Activated T-cell treated with anti-CD3 and anti-CD28 coated beads, Interleukin-2, amount 50 U/mL, for 72 hours (primary cell): Measurements from ENCODE around the gene EPHA2. TPM values are rescaled to one million over a fixed set of nuclear protein-coding genes. Genes with fewer than 3 reads are reported as not detected.

Source experiments
- ATAC-seq, 2 donors: fragments of 150-1000 bp; cut with Tn5 transposase; replicated peaks in 1 of 2; 2 replicates each; pipeline ENCODE4 v1.10.0; 2021; ENCODE audit warnings: moderate library complexity in 2 of 2, mild to moderate bottlenecking in 1 of 2
- DNase-seq, 2 donors: peaks; one replicate each; pipeline ENCODE4 v3.0.0; 2021 to 2022; ENCODE audit warnings: mixed read lengths in 1 of 2
- H3K27ac Mint-ChIP-seq: one replicate; pipeline ENCODE4 v1.8.0; 2022; ENCODE audit warnings: mild to moderate bottlenecking, moderate library complexity, mixed read lengths
- H3K27me3 Mint-ChIP-seq: one replicate; pipeline ENCODE4 v1.8.0; 2022; ENCODE audit warnings: low read depth, mixed read lengths
- H3K36me3 Mint-ChIP-seq, 2 donors: one replicate each; pipeline ENCODE4 v1.8.0; 2022; ENCODE audit warnings: mixed read lengths in 2 of 2, mild to moderate bottlenecking in 1 of 2; ENCODE audit not compliant: insufficient read depth in 2 of 2
- H3K4me1 Mint-ChIP-seq: one replicate; pipeline ENCODE4 v1.8.0; 2022; ENCODE audit warnings: low read depth, mixed read lengths
- H3K4me3 Mint-ChIP-seq, 2 donors: one replicate each; pipeline ENCODE4 v1.8.0; 2022; ENCODE audit warnings: mild to moderate bottlenecking in 2 of 2, mixed read lengths in 2 of 2, moderate library complexity in 2 of 2
- H3K9me3 Mint-ChIP-seq, 2 donors: one replicate each; pipeline ENCODE4 v1.8.0; 2022; ENCODE audit warnings: mixed read lengths in 2 of 2
- total RNA-seq, 2 donors: library from RNA; stranded (reverse); gene quantifications; one replicate each; pipeline ENCODE4 v1.2.3, GENCODE V29; 2022

Gene EPHA2
- total RNA-seq, 2 donors from 2014 or later, result 0.43 TPM; not detected in 1

- Mint-ChIP-seq H3K4me1 (peaks cover 6% of the 10 kb centered on the region), H3K27me3 (no peaks in the 10 kb centered on the region), H3K27ac (no peak overlapping the region), H3K9me3 (no peaks in the 10 kb centered on the region), H3K36me3 (no peaks in the 10 kb centered on the region), H3K4me3 (no peak overlapping the region)
- ATAC-seq (peak; percentile 45 to 55), DNase-seq (peak; percentile 70 to 73)
These were observed 73.4 kb downstream of the EPHA2 start for GRCh38 chr1:16082283-16083038.

GRCh38 chr1:16081636-16082035 is 74.2 kb downstream of the EPHA2 start:
- H3K27me3 Mint-ChIP-seq, result no peaks in the 10 kb centered on the region
- ATAC-seq (no peak), DNase-seq (no peak)
- no peak overlapping the region for H3K4me3 Mint-ChIP-seq
- H3K36me3 Mint-ChIP-seq, result no peaks in the 10 kb centered on the region
- H3K27ac Mint-ChIP-seq, result no peak overlapping the region
- peaks cover 6% of the 10 kb centered on the region for H3K4me1 Mint-ChIP-seq
- H3K9me3 Mint-ChIP-seq, result no peaks in the 10 kb centered on the region

GRCh38 chr1:16080422-16081150 is 75.3 kb downstream of the EPHA2 start:
- Mint-ChIP-seq H3K27ac (no peak overlapping the region), H3K4me1 (peaks cover 6% of the 10 kb centered on the region), H3K9me3 (no peaks in the 10 kb centered on the region), H3K4me3 (no peak overlapping the region), H3K27me3 (no peaks in the 10 kb centered on the region), H3K36me3 (no peaks in the 10 kb centered on the region)
- ATAC-seq, result no peak
- no peak for DNase-seq

- Mint-ChIP-seq H3K27me3 (peaks cover 6% of the 10 kb centered on the region), H3K4me3 (peak overlapping the region; percentile 67 to 86), H3K36me3 (no peaks in the 10 kb centered on the region), H3K27ac (no peak overlapping the region), H3K4me1 (peaks cover 6% of the 10 kb centered on the region), H3K9me3 (no peaks in the 10 kb centered on the region)
- DNase-seq (peak; percentile 61 to 77), ATAC-seq (peak; percentile 78 to 87)
These were observed 76.8 kb downstream of the EPHA2 start for GRCh38 chr1:16078925-16079656.

- Mint-ChIP-seq H3K36me3 (no peaks in the 10 kb centered on the region), H3K27me3 (peaks cover 12% of the 10 kb centered on the region), H3K4me1 (peaks cover 6% of the 10 kb centered on the region), H3K9me3 (no peaks in the 10 kb centered on the region), H3K27ac (peak overlapping the region; percentile 7), H3K4me3 (no peak overlapping the region)
- ATAC-seq, result no peak
- DNase-seq, result no peak
These were observed 78.2 kb downstream of the EPHA2 start for GRCh38 chr1:16077406-16078245.

DNA sequence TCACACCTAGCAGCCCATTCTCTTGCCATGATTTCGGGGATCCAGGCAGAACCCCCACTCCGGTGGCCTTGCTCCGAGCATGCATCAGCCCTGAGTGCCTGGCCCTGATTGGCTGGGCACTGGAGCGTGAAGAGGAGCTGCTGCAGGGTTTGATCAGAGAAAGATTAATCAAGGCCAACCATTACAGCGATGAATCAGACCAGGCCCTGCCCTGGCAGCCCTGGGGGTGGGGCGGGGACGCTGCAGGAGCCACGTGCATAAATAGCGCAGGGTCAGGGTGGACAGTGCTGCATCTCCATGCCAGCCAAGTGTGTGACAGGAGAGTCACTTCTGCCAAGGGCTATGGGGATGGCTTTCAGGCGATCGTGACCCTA is 79.0 kb downstream of the EPHA2 start:
- Mint-ChIP-seq H3K36me3 (no peaks in the 10 kb centered on the region), H3K27ac (peak overlapping the region; percentile 7), H3K27me3 (peaks cover 12% of the 10 kb centered on the region)

DNA sequence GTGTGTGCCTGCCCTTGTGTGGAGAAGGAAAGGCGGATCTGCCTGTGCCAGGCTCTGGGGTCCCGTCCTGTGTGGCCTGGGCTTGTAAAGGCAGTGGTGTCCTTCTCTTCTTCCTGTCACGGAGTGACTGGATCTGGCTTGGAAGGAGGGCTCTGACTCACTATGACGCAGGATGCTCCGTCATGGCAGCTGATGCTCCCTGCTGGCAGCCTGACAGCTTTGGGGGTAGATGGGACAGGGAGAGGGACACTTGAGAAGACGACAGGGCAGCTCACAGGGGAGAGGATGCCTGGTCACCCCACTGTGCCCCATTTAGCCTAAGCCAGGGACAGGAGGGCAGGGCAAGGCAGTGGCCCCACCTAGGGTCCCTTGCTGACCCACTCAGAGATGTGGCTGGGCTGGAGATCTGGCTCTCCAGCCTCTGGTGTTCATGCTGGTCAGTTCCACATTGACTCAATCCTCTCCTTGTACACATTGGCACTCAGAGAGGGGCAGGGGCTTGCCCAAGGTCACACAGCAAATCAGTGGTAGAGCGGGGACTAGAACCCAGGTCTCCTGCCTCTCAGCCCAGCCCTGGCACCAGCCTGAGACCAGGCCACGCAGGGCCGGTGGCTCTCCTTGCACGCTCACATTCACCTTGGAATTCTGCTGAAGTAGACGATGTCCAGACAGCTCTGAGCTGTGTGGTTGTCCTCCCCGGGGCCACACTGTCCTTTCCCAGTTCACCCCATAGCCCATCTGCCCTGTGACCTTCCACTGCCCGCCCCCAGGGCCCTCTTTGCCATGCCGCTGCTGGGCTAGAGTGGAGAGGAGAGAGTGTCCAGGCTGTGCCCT is 79.6 kb downstream of the EPHA2 start:
- ATAC-seq, result no peak
- Mint-ChIP-seq H3K27me3 (peaks cover 12% of the 10 kb centered on the region), H3K27ac (no peak overlapping the region), H3K4me1 (peaks cover 6% of the 10 kb centered on the region), H3K4me3 (no peak overlapping the region), H3K36me3 (no peaks in the 10 kb centered on the region), H3K9me3 (no peaks in the 10 kb centered on the region)
- no peak for DNase-seq

More for the DNA sequence above, 79.0 kb downstream of the EPHA2 start:
- ATAC-seq, result no peak
- Mint-ChIP-seq H3K4me1 (peaks cover 6% of the 10 kb centered on the region), H3K4me3 (no peak overlapping the region), H3K9me3 (no peaks in the 10 kb centered on the region)
- no peak for DNase-seq

GRCh38 chr1:16075337-16076030 is 80.4 kb downstream of the EPHA2 start:
- no peak overlapping the region for H3K4me3 Mint-ChIP-seq
- DNase-seq (no peak), ATAC-seq (no peak)
- H3K36me3 Mint-ChIP-seq, result no peaks in the 10 kb centered on the region
- H3K9me3 Mint-ChIP-seq, result no peaks in the 10 kb centered on the region
- H3K27me3 Mint-ChIP-seq, result peaks cover 12% of the 10 kb centered on the region
- no peak overlapping the region for H3K27ac Mint-ChIP-seq
- H3K4me1 Mint-ChIP-seq, result peaks cover 6% of the 10 kb centered on the region

Other genes starting within 250 kb of the EPHA2 start
- gene ZBTB17, start 180.0 kb downstream of the EPHA2 start, total RNA-seq, result 10 to 100 TPM; 76.0 to 84.1 TPM
- gene SRARP, start 151.8 kb downstream of the EPHA2 start, total RNA-seq, result not detected
- gene HSPB7, start 138.0 kb downstream of the EPHA2 start, total RNA-seq, result not detected
- gene CLCNKA, start 134.0 kb downstream of the EPHA2 start, total RNA-seq, result not detected
- not detected for gene CLCNKB, start 112.3 kb downstream of the EPHA2 start, total RNA-seq
- under 1 TPM; 0.32 to 0.86 TPM for gene FAM131C, start 82.4 kb downstream of the EPHA2 start, total RNA-seq
- 1 to 10 TPM; 7.0 to 9.9 TPM for gene ARHGEF19, start 56.6 kb upstream of the EPHA2 start, total RNA-seq
- gene CPLANE2, start 81.1 kb upstream of the EPHA2 start, total RNA-seq, result 1 to 10 TPM; 3.0 to 7.8 TPM
- 10 to 100 TPM; 18.2 to 23.7 TPM for gene FBXO42, start 196.4 kb upstream of the EPHA2 start, total RNA-seq
- gene SZRD1, start 211.2 kb upstream of the EPHA2 start, total RNA-seq, result 100 to 1,000 TPM; 145 to 151 TPM